Measurements from ENCODE around the gene ADA.

Gene ADA

GRCh38 chr20:44570367-44570766 lies 81.1 kb downstream of the ADA start:
- H2BK120ac ChIP-seq (ENCODE audit: low read depth, low read length), result no peak overlapping the region
- H3K27me3 ChIP-seq (ENCODE audit: control insufficient read depth in 3 of 3, insufficient read depth in 3 of 3, low read depth in 1 of 3, low read length in 3 of 3), result no peaks in the 10 kb centered on the region
- no peaks in the 10 kb centered on the region for H3K9me3 ChIP-seq (replicated peaks in 1 of 2; ENCODE audit: control insufficient read depth in 2 of 2, insufficient read depth in 1 of 2, low read depth in 1 of 2, low read length in 2 of 2)
- no peaks in the 10 kb centered on the region for H3K79me1 ChIP-seq (ENCODE audit: low read depth, low read length)
- no peak overlapping the region for H2AK5ac ChIP-seq (ENCODE audit: low read depth, low read length)
- H2BK12ac ChIP-seq (ENCODE audit: low read length), result no peak overlapping the region
- H2BK5ac ChIP-seq (ENCODE audit: low read length), result no peak overlapping the region
- no peak overlapping the region for H3K23ac ChIP-seq (ENCODE audit: low read depth, low read length, poor library complexity)
- DNase-seq (ENCODE audit: low spot score), result no peak
- no CpG with 5 or more reads among the region's 1 CpG for WGBS, 2 donors (ENCODE audit: extremely low coverage in 2 of 2, insufficient read length in 2 of 2, insufficient replicate concordance in 1 of 2)
- H3K4me3 ChIP-seq (ENCODE audit: low read length in 2 of 2), result no peak overlapping the region
- H4K8ac ChIP-seq (ENCODE audit: low read depth, low read length), result no peak overlapping the region
- H3K27ac ChIP-seq (replicated peaks; ENCODE audit: low read length), result no peak overlapping the region
- H3K4me1 ChIP-seq (ENCODE audit: control insufficient read depth in 2 of 2, insufficient read depth in 1 of 2, low read depth in 1 of 2, low read length in 2 of 2), result peaks cover 3 to 10% of the 10 kb centered on the region in 2 donors
- H2AFZ ChIP-seq (ENCODE audit: low read length), result no peak overlapping the region
- H3K9ac ChIP-seq (ENCODE audit: low read depth, low read length, poor library complexity), result no peak overlapping the region
- no peak overlapping the region for H3K18ac ChIP-seq (ENCODE audit: low read length)
- no peaks in the 10 kb centered on the region for H3K36me3 ChIP-seq (replicated peaks in 1 of 2; ENCODE audit: control insufficient read depth in 2 of 2, insufficient read depth in 2 of 2, low read length in 2 of 2)
- no peak overlapping the region for H3K14ac ChIP-seq (ENCODE audit: low read length)
- H2BK15ac ChIP-seq (ENCODE audit: low read length), result no peak overlapping the region
- no peak overlapping the region for H4K91ac ChIP-seq (ENCODE audit: low read depth, low read length, poor library complexity)
- no peak overlapping the region for H3K4ac ChIP-seq (ENCODE audit: low read length)
- H3K4me2 ChIP-seq (ENCODE audit: insufficient read depth, low read length, poor library complexity, severe bottlenecking), result no peak overlapping the region

Data from neuronal stem cell (in vitro differentiated cells).